ENCODE results near the gene SLC6A8.
A peak's percentile ranks its signal among the peaks of the same experiment; 100 is the strongest.
"Not testable (repeated sequence)": the region's sequence is repeated elsewhere in the genome, so short reads cannot be mapped to it uniquely, and the experiment has no call there.

SLC6A8 gene

DNA sequence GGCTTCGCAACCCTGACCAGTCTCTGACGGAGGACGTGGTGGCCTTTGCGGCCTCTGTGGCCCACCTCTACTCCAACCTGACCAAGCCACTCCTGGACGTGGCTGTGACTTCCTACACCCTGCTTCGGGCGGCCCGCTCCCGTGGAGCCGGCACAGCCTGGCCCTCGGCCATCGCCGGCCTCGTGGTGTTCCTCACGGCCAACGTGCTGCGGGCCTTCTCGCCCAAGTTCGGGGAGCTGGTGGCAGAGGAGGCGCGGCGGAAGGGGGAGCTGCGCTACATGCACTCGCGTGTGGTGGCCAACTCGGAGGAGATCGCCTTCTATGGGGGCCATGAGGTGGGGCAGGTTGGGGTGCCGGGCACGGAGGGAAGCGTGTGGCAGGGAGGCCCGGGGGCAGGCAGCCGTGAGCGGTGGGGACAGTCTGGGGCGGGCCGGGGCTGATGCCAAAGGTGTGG lies 38.1 kb downstream of the SLC6A8 start:
- peak overlapping the region; percentile 62 for H3K4me3 ChIP-seq (ENCODE audit: low read depth, low read length)
- TF ChIP-seq, protein P1, sequence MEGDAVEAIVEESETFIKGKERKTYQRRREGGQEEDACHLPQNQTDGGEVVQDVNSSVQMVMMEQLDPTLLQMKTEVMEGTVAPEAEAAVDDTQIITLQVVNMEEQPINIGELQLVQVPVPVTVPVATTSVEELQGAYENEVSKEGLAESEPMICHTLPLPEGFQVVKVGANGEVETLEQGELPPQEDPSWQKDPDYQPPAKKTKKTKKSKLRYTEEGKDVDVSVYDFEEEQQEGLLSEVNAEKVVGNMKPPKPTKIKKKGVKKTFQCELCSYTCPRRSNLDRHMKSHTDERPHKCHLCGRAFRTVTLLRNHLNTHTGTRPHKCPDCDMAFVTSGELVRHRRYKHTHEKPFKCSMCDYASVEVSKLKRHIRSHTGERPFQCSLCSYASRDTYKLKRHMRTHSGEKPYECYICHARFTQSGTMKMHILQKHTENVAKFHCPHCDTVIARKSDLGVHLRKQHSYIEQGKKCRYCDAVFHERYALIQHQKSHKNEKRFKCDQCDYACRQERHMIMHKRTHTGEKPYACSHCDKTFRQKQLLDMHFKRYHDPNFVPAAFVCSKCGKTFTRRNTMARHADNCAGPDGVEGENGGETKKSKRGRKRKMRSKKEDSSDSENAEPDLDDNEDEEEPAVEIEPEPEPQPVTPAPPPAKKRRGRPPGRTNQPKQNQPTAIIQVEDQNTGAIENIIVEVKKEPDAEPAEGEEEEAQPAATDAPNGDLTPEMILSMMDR (IDR thresholded peaks at IDR 0.05; ENCODE audit: control insufficient read depth, extremely low read depth, insufficient read depth), result no peak
- DNase-seq (ENCODE audit: low read depth), result no peak

DNA sequence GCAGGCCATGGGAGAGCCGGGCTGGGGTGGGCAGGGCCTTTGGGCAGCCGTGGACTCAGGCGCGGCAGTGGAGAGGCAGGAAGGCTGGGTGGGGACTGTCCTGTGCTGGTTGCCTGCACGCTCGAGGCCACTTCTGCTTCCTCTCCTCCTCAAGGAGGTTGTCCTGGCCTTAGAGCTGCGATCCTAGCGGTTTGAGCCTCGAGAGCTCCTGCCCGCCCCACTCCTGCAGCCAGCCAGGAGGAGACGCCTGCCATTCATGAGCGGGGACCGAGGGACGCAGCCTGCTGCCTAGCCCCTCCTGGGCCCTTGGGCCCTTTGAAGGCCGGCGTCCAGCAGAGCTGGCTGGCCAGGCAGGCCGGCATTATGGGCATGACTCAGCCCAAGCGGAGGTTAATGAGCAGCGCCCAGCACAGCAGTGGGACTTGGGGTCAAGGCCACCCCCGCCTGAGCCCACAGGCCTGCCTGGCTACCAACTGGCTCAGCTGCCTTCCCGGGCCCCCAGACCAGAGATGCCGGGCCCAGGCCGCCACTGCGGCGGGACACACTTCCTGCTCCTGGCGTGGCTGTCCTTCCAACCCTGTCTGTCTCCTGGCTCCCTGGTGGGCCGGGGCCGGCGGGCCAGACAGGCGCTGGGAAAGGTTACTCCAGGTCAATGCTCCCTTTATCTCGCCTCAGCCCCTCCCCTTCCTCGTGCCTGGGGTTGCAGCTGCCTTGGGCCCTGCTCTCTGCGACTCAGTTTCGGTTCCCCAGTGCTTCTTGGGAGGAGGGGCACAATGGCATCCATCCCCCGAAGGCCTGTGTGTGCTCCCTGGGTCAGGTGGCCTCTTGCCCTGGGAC lies 38.8 kb downstream of the SLC6A8 start:
- H3K4me3 ChIP-seq (ENCODE audit: low read depth, low read length), result peak overlapping the region; percentile 62

DNA sequence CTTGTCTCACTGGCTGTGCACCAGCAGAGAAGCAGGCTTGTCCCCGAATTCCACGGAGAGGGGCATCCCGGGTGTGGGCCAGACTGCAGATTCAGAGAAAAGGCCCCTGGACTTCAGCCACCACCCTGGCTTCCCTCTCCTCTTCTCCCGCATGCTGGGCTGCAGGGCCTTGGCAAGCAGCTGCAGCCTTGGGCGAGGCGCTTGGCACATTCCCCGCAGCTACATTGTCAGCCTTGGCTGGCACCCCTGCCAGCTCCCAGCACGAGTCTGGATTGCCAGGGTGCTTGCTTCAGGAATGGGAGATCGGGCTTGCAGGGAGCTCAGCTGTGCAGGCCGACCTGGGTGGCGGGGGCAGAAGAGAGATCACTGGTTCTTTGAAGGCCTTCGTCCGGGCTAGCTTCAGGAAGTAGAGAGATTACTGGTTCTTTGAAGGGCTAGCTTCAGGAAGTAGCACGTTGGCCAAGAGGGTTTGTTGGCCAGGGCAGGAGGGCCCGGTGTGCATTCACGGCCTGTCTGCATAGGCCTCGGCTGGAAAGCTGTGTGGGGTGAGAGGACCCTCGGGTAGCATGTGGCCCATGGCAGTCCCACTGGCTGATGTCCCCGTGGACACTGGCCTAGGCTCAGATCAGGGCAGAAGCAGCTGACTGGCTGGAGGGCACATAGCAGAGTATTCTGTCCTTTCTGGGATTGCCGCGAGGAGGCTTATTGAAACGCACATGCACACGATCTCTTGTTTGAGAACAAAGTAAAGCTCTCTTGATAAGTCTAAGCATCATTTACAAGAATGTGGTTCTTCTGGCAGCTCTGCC lies 39.6 kb downstream of the SLC6A8 start:
- TF ChIP-seq, protein P1 (IDR thresholded peaks at IDR 0.05; ENCODE audit: control insufficient read depth, extremely low read depth, insufficient read depth), result no peak
- DNase-seq (ENCODE audit: low read depth), result peak; percentile 81
- H3K4me3 ChIP-seq (ENCODE audit: low read depth, low read length), result peak overlapping the region; percentile 62

More for the DNA sequence above, 38.8 kb downstream of the SLC6A8 start:
- DNase-seq (ENCODE audit: low read depth), result no peak
- TF ChIP-seq, protein P1 (IDR thresholded peaks at IDR 0.05; ENCODE audit: control insufficient read depth, extremely low read depth, insufficient read depth), result no peak

DNA sequence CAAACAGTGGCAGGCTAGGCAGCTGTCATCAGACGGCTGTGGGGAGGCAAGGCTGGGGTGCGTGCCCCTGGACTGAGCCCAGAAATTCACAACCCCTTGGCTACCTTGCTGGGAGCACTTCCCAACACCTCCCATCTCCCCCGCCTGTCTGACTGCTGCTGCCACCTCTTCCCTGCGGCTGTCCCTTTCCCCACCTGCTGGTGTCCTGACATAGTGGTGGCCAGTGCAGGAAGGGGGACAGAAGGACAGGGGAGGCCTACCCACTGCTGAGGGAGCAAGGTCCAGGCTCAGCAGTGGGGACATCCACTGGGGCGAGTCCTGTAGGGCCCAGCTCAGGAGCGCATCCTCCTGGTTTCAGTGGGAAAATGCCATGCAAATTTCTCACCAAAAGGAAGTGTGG lies 40.4 kb downstream of the SLC6A8 start:
- no peak for DNase-seq (ENCODE audit: low read depth)
- no peak overlapping the region for H3K4me3 ChIP-seq (ENCODE audit: low read depth, low read length)
- TF ChIP-seq, protein P1 (IDR thresholded peaks at IDR 0.05; ENCODE audit: control insufficient read depth, extremely low read depth, insufficient read depth), result peak; percentile 7; the same call in 1 of the 2 replicates

DNA sequence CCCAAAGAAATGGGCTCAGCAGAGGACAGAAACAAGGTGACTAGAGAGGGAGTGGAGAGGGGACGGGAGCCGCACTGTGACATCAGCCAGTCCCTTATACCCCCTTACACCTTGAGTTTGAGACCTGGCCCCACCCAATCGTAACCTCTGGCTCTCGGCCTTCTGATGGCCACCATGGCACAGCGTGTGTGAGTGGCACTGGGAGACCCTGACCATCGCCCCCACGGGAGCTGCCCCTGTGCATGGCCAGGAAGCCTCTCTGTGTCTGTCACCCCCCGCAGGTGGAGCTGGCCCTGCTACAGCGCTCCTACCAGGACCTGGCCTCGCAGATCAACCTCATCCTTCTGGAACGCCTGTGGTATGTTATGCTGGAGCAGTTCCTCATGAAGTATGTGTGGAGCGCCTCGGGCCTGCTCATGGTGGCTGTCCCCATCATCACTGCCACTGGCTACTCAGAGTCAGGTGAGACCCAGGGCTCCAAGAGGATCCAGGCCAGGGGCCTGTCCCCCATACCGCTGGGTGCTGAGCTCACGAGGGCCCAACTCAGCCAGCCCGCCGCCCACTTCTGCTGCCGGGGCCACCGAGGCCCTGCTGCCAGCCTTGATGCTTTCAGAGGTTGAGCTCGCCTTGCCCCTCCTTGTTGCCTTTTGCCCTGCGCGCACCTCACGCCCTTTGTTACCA lies 41.4 kb downstream of the SLC6A8 start:
- TF ChIP-seq, protein P1 (IDR thresholded peaks at IDR 0.05; ENCODE audit: control insufficient read depth, extremely low read depth, insufficient read depth), result no peak

DNA sequence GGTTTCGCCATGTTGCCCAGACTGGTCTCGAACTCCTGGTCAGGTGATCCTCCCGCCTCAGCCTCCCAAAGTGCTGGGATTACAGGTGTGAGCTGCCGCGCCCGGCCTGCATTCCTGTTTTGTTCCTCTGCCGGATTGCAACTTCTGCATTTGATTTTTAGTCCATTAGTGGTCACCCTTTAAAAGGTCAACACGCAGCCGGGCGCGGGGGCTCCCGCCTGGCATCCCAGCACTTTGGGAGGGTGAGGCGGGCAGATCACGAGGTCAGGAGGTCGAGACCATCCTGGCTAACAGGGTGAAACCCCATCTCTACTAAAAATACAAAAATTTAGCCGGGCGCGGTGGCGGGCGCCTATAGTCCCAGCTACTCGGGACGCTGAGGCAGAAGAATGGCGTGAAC lies 42.4 kb downstream of the SLC6A8 start:
- not testable (repeated sequence) for H3K4me3 ChIP-seq (ENCODE audit: low read depth, low read length); DNase-seq (ENCODE audit: low read depth)

More for the DNA sequence above, 41.4 kb downstream of the SLC6A8 start:
- no peak for DNase-seq (ENCODE audit: low read depth)
- H3K4me3 ChIP-seq (ENCODE audit: low read depth, low read length), result no peak overlapping the region
